PFSK-1 (cell line): Measurements from ENCODE around the gene IGHMBP2.

Experiments used
- FOXP2 ChIP-seq: optimal IDR thresholded peaks from 2 replicates; pipeline ENCODE3; 2011; ENCODE audit warnings: borderline replicate concordance, control low read depth, inconsistent platforms; ENCODE audit not compliant: insufficient read depth; ENCODE audit errors: extremely low read length, extremely low read depth
- POLR2AphosphoS5 ChIP-seq: IDR thresholded peaks from 2 replicates; pipeline ENCODE4 v1.6.1; 2012; ENCODE audit warnings: low read depth, mild to moderate bottlenecking, control low read depth, low read length, moderate library complexity
- REST ChIP-seq, 2 experiments: IDR thresholded peaks; 2 replicates each; pipeline versions ENCODE4 v1.6.1 to v1.8.0; 2011 to 2012; ENCODE audit warnings: low read depth in 2 of 2, low read length in 2 of 2, control low read depth in 1 of 2, inconsistent platforms in 1 of 2, mild to moderate bottlenecking in 1 of 2, moderate library complexity in 1 of 2; ENCODE audit not compliant: insufficient read depth in 1 of 2
- SIN3A ChIP-seq: IDR thresholded peaks from 2 replicates; pipeline ENCODE4 v1.6.1; 2012; ENCODE audit warnings: mild to moderate bottlenecking, low read length, moderate library complexity, borderline replicate concordance; ENCODE audit not compliant: insufficient read depth
- TAF1 ChIP-seq: IDR thresholded peaks from 2 replicates; pipeline ENCODE4 v1.6.1; 2012; ENCODE audit warnings: low read length, control low read depth, borderline replicate concordance; ENCODE audit not compliant: insufficient read depth

IGHMBP2 gene

GRCh38 chr11:68956547-68957254 is 53.0 kb downstream of the IGHMBP2 start:
- TF ChIP-seq SIN3A (no peak), FOXP2 (no peak), REST (IDR thresholded peaks at IDR 0.05; ENCODE audit: insufficient read depth in 1 of 2, low read depth in 2 of 2, low read length in 2 of 2) (no peak), POLR2AphosphoS5 (no peak), TAF1 (no peak)

- no peak for TF ChIP-seq REST (IDR thresholded peaks at IDR 0.05; ENCODE audit: insufficient read depth in 1 of 2, low read depth in 2 of 2, low read length in 2 of 2)
- TF ChIP-seq POLR2AphosphoS5, result no peak
- no peak for TF ChIP-seq FOXP2
- TF ChIP-seq SIN3A, result no peak
- no peak for TF ChIP-seq TAF1
Measured at GRCh38 chr11:68958211-68958610, 54.5 kb downstream of the IGHMBP2 start.

GRCh38 chr11:68959465-68960293 is 56.0 kb downstream of the IGHMBP2 start:
- no peak for TF ChIP-seq POLR2AphosphoS5
- TF ChIP-seq FOXP2, result no peak
- no peak for TF ChIP-seq TAF1
- TF ChIP-seq SIN3A, result no peak
- no peak for TF ChIP-seq REST (IDR thresholded peaks at IDR 0.05; ENCODE audit: insufficient read depth in 1 of 2, low read depth in 2 of 2, low read length in 2 of 2)

- no peak for TF ChIP-seq TAF1
- TF ChIP-seq REST (IDR thresholded peaks at IDR 0.05; ENCODE audit: insufficient read depth in 1 of 2, low read depth in 2 of 2, low read length in 2 of 2), result no peak
- no peak for TF ChIP-seq SIN3A
- TF ChIP-seq FOXP2, result no peak
- TF ChIP-seq POLR2AphosphoS5, result no peak
Measured at GRCh38 chr11:68960294-68961071, 56.8 kb downstream of the IGHMBP2 start.
